ENCODE measurements around the gene EHD4. TPM values are rescaled to one million over a fixed set of nuclear protein-coding genes. Genes with fewer than 3 reads are reported as not detected.
A peak's percentile ranks its signal among the peaks of the same experiment; 100 is the strongest.

Gene EHD4
- total RNA-seq, 1 donor from 2014 or later, result 20.9 TPM

- DNase-seq (ENCODE audit: extremely low spot score, unreplicated experiment), result no peak
- Mint-ChIP-seq H3K4me1 (ENCODE audit: unreplicated experiment) (peaks cover 71% of the 10 kb centered on the region), H3K4me3 (ENCODE audit: unreplicated experiment) (no peak overlapping the region), H3K27ac (ENCODE audit: unreplicated experiment) (peak overlapping the region; percentile 69), H3K9me3 (ENCODE audit: unreplicated experiment) (peaks cover 5% of the 10 kb centered on the region), H3K36me3 (ENCODE audit: unreplicated experiment) (peaks cover 6% of the 10 kb centered on the region), H3K27me3 (ENCODE audit: unreplicated experiment) (no peaks in the 10 kb centered on the region)
- no peak for TF ChIP-seq CTCF (IDR thresholded peaks at IDR 0.05)
These were observed 6.6 kb downstream of the EHD4 start for GRCh38 chr15:41965441-41966413.

GRCh38 chr15:41961595-41962202 is 10.7 kb downstream of the EHD4 start:
- DNase-seq (ENCODE audit: extremely low spot score, unreplicated experiment), result no peak
- peak overlapping the region; percentile 89 for H3K27ac Mint-ChIP-seq (ENCODE audit: unreplicated experiment)
- H3K4me1 Mint-ChIP-seq (ENCODE audit: unreplicated experiment), result peaks cover 48% of the 10 kb centered on the region
- peaks cover 6% of the 10 kb centered on the region for H3K36me3 Mint-ChIP-seq (ENCODE audit: unreplicated experiment)
- no peaks in the 10 kb centered on the region for H3K27me3 Mint-ChIP-seq (ENCODE audit: unreplicated experiment)
- peaks cover 5% of the 10 kb centered on the region for H3K9me3 Mint-ChIP-seq (ENCODE audit: unreplicated experiment)
- H3K4me3 Mint-ChIP-seq (ENCODE audit: unreplicated experiment), result no peak overlapping the region
- no peak for TF ChIP-seq CTCF (IDR thresholded peaks at IDR 0.05)

- Mint-ChIP-seq H3K36me3 (ENCODE audit: unreplicated experiment) (peaks cover 6% of the 10 kb centered on the region), H3K9me3 (ENCODE audit: unreplicated experiment) (peaks cover 5% of the 10 kb centered on the region), H3K27me3 (ENCODE audit: unreplicated experiment) (no peaks in the 10 kb centered on the region), H3K27ac (ENCODE audit: unreplicated experiment) (peak overlapping the region; percentile 89), H3K4me3 (ENCODE audit: unreplicated experiment) (no peak overlapping the region), H3K4me1 (ENCODE audit: unreplicated experiment) (peaks cover 46% of the 10 kb centered on the region)
- no peak for DNase-seq (ENCODE audit: extremely low spot score, unreplicated experiment)
- TF ChIP-seq CTCF (IDR thresholded peaks at IDR 0.05), result no peak
These were observed 11.3 kb downstream of the EHD4 start for GRCh38 chr15:41961001-41961518.

- peaks cover 5% of the 10 kb centered on the region for H3K9me3 Mint-ChIP-seq (ENCODE audit: unreplicated experiment)
- H3K27me3 Mint-ChIP-seq (ENCODE audit: unreplicated experiment), result no peaks in the 10 kb centered on the region
- peaks cover 7% of the 10 kb centered on the region for H3K36me3 Mint-ChIP-seq (ENCODE audit: unreplicated experiment)
- H3K27ac Mint-ChIP-seq (ENCODE audit: unreplicated experiment), result no peak overlapping the region
- peak; percentile 59 for DNase-seq (ENCODE audit: extremely low spot score, unreplicated experiment)
- peaks cover 38% of the 10 kb centered on the region for H3K4me1 Mint-ChIP-seq (ENCODE audit: unreplicated experiment)
- no peak overlapping the region for H3K4me3 Mint-ChIP-seq (ENCODE audit: unreplicated experiment)
- TF ChIP-seq CTCF (IDR thresholded peaks at IDR 0.05), result no peak
These were observed 14.3 kb downstream of the EHD4 start for GRCh38 chr15:41958002-41958420.

Data from osteocyte (in vitro differentiated cells).